GM06990 (cell line): Measurements from ENCODE around the gene CCDC85C.

Source experiments
- DNase-seq: peaks from one replicate; pipeline ENCODE4 v3.0.0-alpha.2; 2011; ENCODE audit not compliant: insufficient read length; ENCODE audit errors: extremely low read depth
- H3K27me3 ChIP-seq: replicated peaks from 2 replicates; pipeline ENCODE4 v1.6.0; 2011; ENCODE audit warnings: low read length; ENCODE audit not compliant: control insufficient read depth, insufficient read depth
- H3K36me3 ChIP-seq: 2 replicates; pipeline ENCODE4 v1.5.1; 2011; ENCODE audit warnings: low read length; ENCODE audit not compliant: control insufficient read depth, insufficient read depth
- H3K4me3 ChIP-seq: replicated peaks from 2 replicates; pipeline ENCODE4 v1.5.1; 2011; ENCODE audit warnings: low read depth, mild to moderate bottlenecking, control low read depth, low read length
- CTCF ChIP-seq: IDR thresholded peaks from 2 replicates; pipeline ENCODE4 v1.5.1; 2011; ENCODE audit warnings: low read length, control low read depth, mild to moderate bottlenecking, inconsistent platforms; ENCODE audit not compliant: insufficient read depth, poor library complexity, severe bottlenecking

CCDC85C gene

GRCh38 chr14:99648027-99648784 is 44.2 kb upstream of the CCDC85C start:
- Histone ChIP-seq H3K4me3 (no peak overlapping the region), H3K36me3 (no peaks in the 10 kb centered on the region), H3K27me3 (no peaks in the 10 kb centered on the region; the same call in none of the 2 replicates)
- no peak for DNase-seq
- no peak for TF ChIP-seq CTCF

- DNase-seq: no peak
- H3K36me3 ChIP-seq: no peaks in the 10 kb centered on the region
Measured at GRCh38 chr14:99647411-99647810, 43.4 kb upstream of the CCDC85C start.

GRCh38 chr14:99645545-99646505 is 41.8 kb upstream of the CCDC85C start:
- H3K36me3 ChIP-seq: no peaks in the 10 kb centered on the region
- DNase-seq: no peak
- H3K27me3 ChIP-seq: no peaks in the 10 kb centered on the region; the same call in 1 of the 2 replicates
- no peak overlapping the region for H3K4me3 ChIP-seq
- no peak for TF ChIP-seq CTCF

More at GRCh38 chr14:99647411-99647810, 43.4 kb upstream of the CCDC85C start:
- TF ChIP-seq CTCF: no peak
- Histone ChIP-seq H3K27me3 (no peaks in the 10 kb centered on the region; the same call in none of the 2 replicates), H3K4me3 (no peak overlapping the region)

- H3K36me3 ChIP-seq: no peaks in the 10 kb centered on the region
- no peak for TF ChIP-seq CTCF
- no peak for DNase-seq
- no peak within 1 kb of the TSS for H3K4me3 ChIP-seq
- no peaks in the 10 kb centered on the region; the same call in 1 of the 2 replicates for H3K27me3 ChIP-seq
Measured at GRCh38 chr14:99644723-99645544, 40.9 kb upstream of the CCDC85C start, which contains the start of gene HHIPL1. Gene HHIPL1 (plus strand): TSS chr14:99645129. CDS start chr14:99645208, 79 bp downstream.

- DNase-seq: no peak
- TF ChIP-seq CTCF: no peak
- Histone ChIP-seq H3K27me3 (no peaks in the 10 kb centered on the region; the same call in 1 of the 2 replicates), H3K4me3 (no peak overlapping the region), H3K36me3 (no peaks in the 10 kb centered on the region)
Measured at GRCh38 chr14:99644035-99644587, 40.1 kb upstream of the CCDC85C start.
